IPS-20b (cell line): ENCODE data around the gene RPTOR.

ENCODE experiments used
- H3K27ac ChIP-seq: one replicate; pipeline ENCODE4 v1.5.1; 2013; ENCODE audit warnings: low read length
- H3K27me3 ChIP-seq: 2 replicates; pipeline ENCODE4 v1.6.1; 2013; ENCODE audit warnings: mild to moderate bottlenecking, low read length, inconsistent platforms; ENCODE audit not compliant: insufficient read depth
- H3K36me3 ChIP-seq: 2 replicates; pipeline ENCODE4 v1.6.1; 2013; ENCODE audit warnings: low read depth, mild to moderate bottlenecking, inconsistent platforms, low read length, moderate library complexity; ENCODE audit not compliant: insufficient read depth
- H3K4me1 ChIP-seq: 2 replicates; pipeline ENCODE4 v1.6.1; 2013; ENCODE audit warnings: mild to moderate bottlenecking, control low read depth, inconsistent platforms, low read length, moderate library complexity; ENCODE audit not compliant: insufficient read depth
- H3K4me3 ChIP-seq: 2 replicates; pipeline ENCODE4 v1.5.1; 2013; ENCODE audit warnings: mild to moderate bottlenecking, low read length, inconsistent platforms
- H3K9ac ChIP-seq: 2 replicates; pipeline ENCODE4 v1.6.1; 2013; ENCODE audit warnings: low read depth, mild to moderate bottlenecking, inconsistent platforms, low read length, moderate library complexity
- H3K9me3 ChIP-seq: 2 replicates; pipeline ENCODE4 v1.6.1; 2013; ENCODE audit warnings: mild to moderate bottlenecking, low read depth, low read length, inconsistent platforms; ENCODE audit not compliant: insufficient read depth

Gene RPTOR

GRCh38 chr17:80977172-80977571, 432.5 kb downstream of the RPTOR start:
- Histone ChIP-seq H3K4me3 (no peak overlapping the region), H3K27ac (no peak overlapping the region), H3K36me3 (no peaks in the 10 kb centered on the region), H3K27me3 (peaks cover 12% of the 10 kb centered on the region), H3K4me1 (no peaks in the 10 kb centered on the region), H3K9me3 (no peaks in the 10 kb centered on the region), H3K9ac (no peak overlapping the region)

GRCh38 chr17:80978499-80979497, 434.2 kb downstream of the RPTOR start:
- Histone ChIP-seq H3K9me3 (no peaks in the 10 kb centered on the region), H3K9ac (no peak overlapping the region)

GRCh38 chr17:80979547-80980378, 435.1 kb downstream of the RPTOR start:
- H3K36me3 ChIP-seq = no peaks in the 10 kb centered on the region

More at GRCh38 chr17:80978499-80979497, 434.2 kb downstream of the RPTOR start:
- H3K4me1 ChIP-seq = no peaks in the 10 kb centered on the region
- H3K27ac ChIP-seq = no peak overlapping the region
- peaks cover 16% of the 10 kb centered on the region for H3K27me3 ChIP-seq
- no peak overlapping the region for H3K4me3 ChIP-seq
- no peaks in the 10 kb centered on the region for H3K36me3 ChIP-seq

GRCh38 chr17:80980397-80981061, 435.9 kb downstream of the RPTOR start:
- Histone ChIP-seq H3K4me1 (no peaks in the 10 kb centered on the region), H3K4me3 (peak overlapping the region; percentile 51; the same call in 1 of the 2 replicates), H3K9ac (no peak overlapping the region), H3K27ac (no peak overlapping the region), H3K27me3 (peaks cover 16% of the 10 kb centered on the region), H3K36me3 (no peaks in the 10 kb centered on the region), H3K9me3 (no peaks in the 10 kb centered on the region)

More at GRCh38 chr17:80979547-80980378, 435.1 kb downstream of the RPTOR start:
- no peak overlapping the region for H3K27ac ChIP-seq
- H3K9me3 ChIP-seq = no peaks in the 10 kb centered on the region
- H3K9ac ChIP-seq = no peak overlapping the region
- peaks cover 16% of the 10 kb centered on the region for H3K27me3 ChIP-seq
- H3K4me3 ChIP-seq = no peak overlapping the region
- H3K4me1 ChIP-seq = no peaks in the 10 kb centered on the region

- no peaks in the 10 kb centered on the region for H3K4me1 ChIP-seq
- no peak overlapping the region for H3K9ac ChIP-seq
- H3K27ac ChIP-seq = no peak overlapping the region
- H3K9me3 ChIP-seq = no peaks in the 10 kb centered on the region
- H3K4me3 ChIP-seq = peak overlapping the region; percentile 61; the same call in 1 of the 2 replicates
- peaks cover 16% of the 10 kb centered on the region for H3K27me3 ChIP-seq
- H3K36me3 ChIP-seq = no peaks in the 10 kb centered on the region
Measured at GRCh38 chr17:80981062-80981902, 436.6 kb downstream of the RPTOR start.

- Histone ChIP-seq H3K4me1 (no peaks in the 10 kb centered on the region), H3K4me3 (peak overlapping the region; percentile 61; the same call in 1 of the 2 replicates), H3K9ac (no peak overlapping the region), H3K27me3 (peaks cover 16% of the 10 kb centered on the region), H3K36me3 (no peaks in the 10 kb centered on the region), H3K27ac (no peak overlapping the region), H3K9me3 (no peaks in the 10 kb centered on the region)
Measured at GRCh38 chr17:80981929-80982425, 437.3 kb downstream of the RPTOR start.

- H3K27me3 ChIP-seq = peaks cover 16% of the 10 kb centered on the region
- H3K4me3 ChIP-seq = no peak overlapping the region
- no peaks in the 10 kb centered on the region for H3K9me3 ChIP-seq
- H3K36me3 ChIP-seq = no peaks in the 10 kb centered on the region
- H3K4me1 ChIP-seq = no peaks in the 10 kb centered on the region
- H3K9ac ChIP-seq = no peak overlapping the region
- no peak overlapping the region for H3K27ac ChIP-seq
Measured at GRCh38 chr17:80982426-80982974, 437.9 kb downstream of the RPTOR start.

- Histone ChIP-seq H3K27me3 (peaks cover 21% of the 10 kb centered on the region), H3K27ac (no peak overlapping the region), H3K36me3 (no peaks in the 10 kb centered on the region), H3K4me3 (no peak overlapping the region), H3K9me3 (no peaks in the 10 kb centered on the region), H3K9ac (no peak overlapping the region), H3K4me1 (no peaks in the 10 kb centered on the region)
Measured at GRCh38 chr17:80983545-80983944, 438.9 kb downstream of the RPTOR start.

- no peak overlapping the region for H3K9ac ChIP-seq
- no peak overlapping the region for H3K4me3 ChIP-seq
- no peak overlapping the region for H3K27ac ChIP-seq
- H3K4me1 ChIP-seq = no peaks in the 10 kb centered on the region
- H3K36me3 ChIP-seq = no peaks in the 10 kb centered on the region
- peaks cover 22% of the 10 kb centered on the region for H3K27me3 ChIP-seq
- no peaks in the 10 kb centered on the region for H3K9me3 ChIP-seq
Measured at GRCh38 chr17:80984749-80985148, 440.1 kb downstream of the RPTOR start.

GRCh38 chr17:80986046-80986445, 441.4 kb downstream of the RPTOR start:
- Histone ChIP-seq H3K27ac (no peak overlapping the region), H3K27me3 (peaks cover 31% of the 10 kb centered on the region), H3K4me1 (no peaks in the 10 kb centered on the region), H3K4me3 (no peak overlapping the region), H3K9me3 (no peaks in the 10 kb centered on the region), H3K36me3 (no peaks in the 10 kb centered on the region), H3K9ac (no peak overlapping the region)
